GM18508 (cell line): ENCODE results near the gene MAPK7.
"Not testable (repeated sequence)": the region's sequence is repeated elsewhere in the genome, so short reads cannot be mapped to it uniquely, and the experiment has no call there.

Experiments used
- ATAC-seq: cut with Tn5 transposase; IDR thresholded peaks from one replicate; pipeline ENCODE4 v1.9.1; 2021; ENCODE audit warnings: moderate number of reproducible peaks; ENCODE audit not compliant: insufficient read depth, unreplicated experiment

The MAPK7 gene

GRCh38 chr17:19342611-19343255 is 35.6 kb upstream of the MAPK7 start:
- no peak for ATAC-seq

- ATAC-seq, result no peak
Observed at GRCh38 chr17:19343256-19343630, 35.1 kb upstream of the MAPK7 start.

GRCh38 chr17:19343671-19344151 is 34.6 kb upstream of the MAPK7 start:
- ATAC-seq, result no peak

- no peak for ATAC-seq
Observed at GRCh38 chr17:19344311-19345066, 33.8 kb upstream of the MAPK7 start.

- no peak for ATAC-seq
Observed at GRCh38 chr17:19345067-19345460, 33.2 kb upstream of the MAPK7 start.

GRCh38 chr17:19345486-19346350 is 32.6 kb upstream of the MAPK7 start:
- ATAC-seq, result no peak

GRCh38 chr17:19346351-19347255 is 31.7 kb upstream of the MAPK7 start:
- no peak for ATAC-seq

- ATAC-seq, result no peak
Observed at GRCh38 chr17:19347323-19348080, 30.8 kb upstream of the MAPK7 start.

GRCh38 chr17:19348081-19348650 is 30.1 kb upstream of the MAPK7 start:
- no peak for ATAC-seq

GRCh38 chr17:19348806-19349205 is 29.5 kb upstream of the MAPK7 start:
- no peak for ATAC-seq

- ATAC-seq, result not testable (repeated sequence)
Observed at GRCh38 chr17:19353401-19353800, 24.9 kb upstream of the MAPK7 start.

GRCh38 chr17:19354748-19355147 is 23.6 kb upstream of the MAPK7 start:
- no peak for ATAC-seq

- no peak for ATAC-seq
Observed at GRCh38 chr17:19357351-19357750, 20.9 kb upstream of the MAPK7 start.

- no peak for ATAC-seq
Observed at GRCh38 chr17:19357761-19358160, 20.5 kb upstream of the MAPK7 start.

- ATAC-seq, result no peak
Observed at GRCh38 chr17:19359151-19359550, 19.1 kb upstream of the MAPK7 start.

- no peak for ATAC-seq
Observed at GRCh38 chr17:19359856-19360255, 18.4 kb upstream of the MAPK7 start.

GRCh38 chr17:19360772-19361171 is 17.5 kb upstream of the MAPK7 start:
- ATAC-seq, result no peak

- no peak for ATAC-seq
Observed at GRCh38 chr17:19361326-19361725, 17.0 kb upstream of the MAPK7 start.

GRCh38 chr17:19361944-19362276 is 16.4 kb upstream of the MAPK7 start:
- ATAC-seq, result no peak
